ENCODE data around the gene BTG4.

Gene BTG4

DNA sequence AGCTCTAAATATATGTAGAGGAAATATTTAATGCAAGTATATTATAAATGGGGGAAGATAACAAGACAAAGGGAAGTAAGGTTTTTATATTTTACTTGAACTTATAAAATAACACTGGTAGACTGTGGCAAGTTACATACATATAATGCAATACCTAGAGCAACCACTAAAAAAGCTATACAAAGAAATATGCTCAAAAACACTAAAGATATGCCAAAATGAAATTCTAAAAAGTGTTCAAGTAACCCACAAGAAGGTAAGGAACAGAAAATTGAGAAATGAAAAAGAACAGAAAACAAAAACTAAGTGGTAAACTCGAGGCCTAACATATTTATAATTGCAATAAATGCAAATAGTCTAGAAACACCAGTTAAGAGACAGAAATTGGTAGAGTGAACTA lies 32.5 kb downstream of the BTG4 start:
- DNase-seq, result no peak

DNA sequence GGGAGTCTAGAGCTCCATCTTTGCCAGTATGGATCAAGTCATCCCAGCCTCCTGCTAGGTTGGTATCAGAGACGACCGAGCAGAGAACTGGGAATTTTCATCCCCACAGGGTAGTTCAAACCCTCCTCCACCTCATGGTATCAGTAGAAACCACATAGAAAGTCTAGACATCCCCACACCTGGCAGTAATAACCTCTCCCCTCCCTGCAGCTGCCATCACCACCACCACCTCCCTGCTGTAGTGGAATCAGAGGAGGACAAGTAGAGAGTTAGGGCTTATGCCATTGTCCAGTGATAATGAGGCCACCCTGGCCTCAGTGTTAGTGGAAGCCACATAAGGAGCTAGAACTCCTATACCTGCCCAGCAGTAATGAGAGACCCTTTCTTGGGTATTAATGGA lies 34.3 kb downstream of the BTG4 start:
- DNase-seq, result no peak

DNA sequence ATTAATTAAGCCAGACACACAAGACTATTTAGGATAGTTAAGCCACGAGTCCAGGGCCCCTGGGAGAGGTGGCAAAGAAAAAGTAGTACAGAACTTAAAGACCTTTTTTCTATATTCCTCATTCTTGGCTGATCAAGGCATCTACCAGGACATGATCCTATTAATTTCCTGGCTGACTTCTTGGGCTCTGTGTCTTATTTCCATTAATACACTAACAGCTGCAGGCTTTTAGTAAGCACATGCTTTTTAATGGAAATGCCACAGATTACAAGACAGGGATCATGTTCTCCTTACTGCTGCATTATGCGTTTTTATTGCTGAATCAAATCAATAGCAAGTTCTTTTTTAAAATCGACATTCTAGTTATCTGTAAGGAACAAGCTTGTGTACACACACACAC lies 35.2 kb downstream of the BTG4 start:
- DNase-seq, result no peak

DNA sequence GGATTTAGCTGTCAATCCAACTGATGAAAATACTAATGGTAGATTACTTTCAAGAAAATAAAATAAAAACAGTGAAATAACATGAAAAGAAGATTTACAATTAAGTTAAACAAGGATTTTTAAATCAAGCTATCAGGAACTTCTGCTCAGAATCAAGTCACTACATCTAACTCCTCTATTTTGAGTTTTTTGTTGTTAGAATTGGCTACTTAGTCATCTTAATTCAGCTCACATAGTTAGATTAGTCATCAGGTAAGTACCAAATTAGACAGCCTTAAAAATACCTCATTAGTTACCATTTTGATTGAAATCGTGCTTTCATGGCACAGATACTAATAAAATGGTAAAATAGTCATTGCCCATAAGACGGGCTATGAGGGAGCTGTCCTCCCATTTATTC lies 35.8 kb downstream of the BTG4 start:
- no peak for DNase-seq

DNA sequence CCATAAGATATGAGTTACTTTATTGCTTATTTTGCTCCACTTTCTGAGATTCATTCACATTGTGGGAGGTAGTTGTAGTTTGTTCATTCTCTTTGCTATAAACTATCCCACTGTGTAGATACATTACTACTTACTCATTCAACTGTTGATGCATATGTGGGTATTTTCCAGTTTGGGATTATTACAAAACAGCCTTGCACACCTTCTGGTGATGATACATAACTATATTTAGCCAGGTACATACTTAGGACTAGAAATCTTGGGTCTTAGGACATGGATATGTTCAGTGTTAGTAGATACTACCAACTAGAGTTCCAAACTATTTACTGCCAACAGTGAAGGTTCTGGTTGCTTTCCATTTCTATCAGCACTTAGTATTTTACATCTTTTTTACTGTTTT lies 37.8 kb downstream of the BTG4 start:
- no peak for DNase-seq

DNA sequence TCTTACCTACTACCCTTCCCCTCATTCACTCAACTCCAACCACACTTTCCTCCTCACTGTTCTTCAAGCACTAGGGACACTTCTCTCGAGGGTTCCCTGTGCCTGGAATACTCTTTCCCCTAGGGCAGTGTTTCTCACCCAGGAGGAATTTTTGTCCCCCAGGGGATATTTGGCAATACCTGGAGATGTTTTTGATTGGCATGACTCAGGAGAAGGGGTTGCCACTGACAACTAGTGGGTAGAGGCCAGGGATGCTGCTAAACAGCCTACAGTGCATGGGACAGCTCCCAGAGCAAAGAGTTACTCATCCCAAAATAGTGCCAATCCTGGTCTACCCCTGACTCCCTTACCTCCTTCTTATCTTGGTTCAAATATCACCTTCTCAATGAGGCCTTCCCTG lies 40.0 kb downstream of the BTG4 start:
- no peak for DNase-seq

DNA sequence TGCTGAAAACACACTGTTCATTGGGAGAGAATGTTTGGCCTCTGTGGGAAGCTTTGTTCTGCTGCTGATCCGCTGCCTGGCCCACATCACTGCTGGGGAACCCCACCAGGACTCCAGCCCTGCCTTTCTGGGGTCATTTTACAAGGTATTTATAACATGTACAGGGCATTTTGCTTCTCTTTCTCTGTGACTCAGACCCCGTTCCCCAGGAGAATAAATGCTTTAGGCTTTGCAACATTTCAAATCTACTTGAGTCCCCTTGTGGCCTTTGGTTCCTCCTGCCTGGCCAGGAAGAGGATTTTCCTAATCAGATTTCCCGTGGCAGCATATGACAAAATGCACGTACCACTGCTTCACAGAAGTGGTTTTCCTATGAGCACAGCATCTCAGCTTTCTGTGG lies 43.0 kb downstream of the BTG4 start:
- no peak for DNase-seq

DNA sequence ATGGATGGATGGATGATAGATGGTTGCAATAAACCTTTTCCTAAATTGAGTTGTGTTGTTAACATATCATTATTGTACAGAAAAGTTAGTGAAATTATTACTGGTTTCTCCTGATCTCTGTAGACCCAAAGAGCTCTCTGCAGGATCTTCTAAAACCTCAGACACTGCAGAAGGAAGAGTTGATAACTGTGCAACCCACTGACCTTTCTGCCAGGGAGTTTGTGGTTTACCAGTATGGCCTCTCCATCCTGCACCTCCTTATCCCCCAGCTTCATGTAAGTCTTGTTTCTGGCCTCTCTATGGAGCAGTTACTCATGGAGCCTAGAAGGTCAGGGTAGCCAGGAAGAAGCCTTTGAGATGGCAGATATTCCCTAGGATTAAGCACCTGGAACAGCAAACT lies 45.6 kb downstream of the BTG4 start:
- no peak for DNase-seq

DNA sequence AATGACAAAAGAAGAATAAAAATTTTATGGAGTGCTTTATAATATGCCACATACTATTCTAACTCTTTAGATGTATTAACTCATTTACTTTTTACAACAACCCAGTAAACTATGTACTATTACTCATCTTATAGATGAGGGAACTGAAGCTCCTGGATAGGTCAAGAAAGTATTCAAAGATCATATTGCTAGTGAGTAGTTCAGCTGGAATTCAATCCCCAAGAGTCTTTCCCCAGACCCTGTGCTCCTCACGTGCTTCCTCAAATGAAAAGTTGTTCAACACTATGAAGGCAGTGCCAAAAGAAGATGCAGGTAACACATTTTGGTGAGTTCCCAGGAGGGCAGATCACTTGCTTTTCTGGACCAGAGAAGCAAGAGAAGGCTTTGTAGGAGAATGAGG lies 46.8 kb downstream of the BTG4 start:
- DNase-seq, result no peak

DNA sequence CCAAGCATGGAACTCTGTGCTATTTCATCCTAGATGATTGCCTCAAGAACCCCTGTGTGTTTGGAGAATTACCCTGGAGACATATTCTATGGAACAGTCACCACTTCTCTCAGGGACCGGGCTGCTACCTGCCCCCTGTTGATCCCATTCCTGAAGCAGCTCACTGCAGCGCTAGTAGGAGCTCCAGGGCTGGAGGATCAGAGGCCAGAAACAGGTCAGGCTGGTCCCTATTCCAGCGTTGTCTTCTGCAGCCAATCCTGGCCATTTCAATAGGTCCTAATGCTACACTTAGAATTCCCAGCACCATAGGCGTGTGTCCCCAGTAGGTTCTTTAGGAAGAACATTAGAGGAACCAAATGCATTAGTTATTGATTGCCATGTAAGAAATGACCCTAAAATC lies 48.9 kb downstream of the BTG4 start:
- DNase-seq, result no peak

DNA sequence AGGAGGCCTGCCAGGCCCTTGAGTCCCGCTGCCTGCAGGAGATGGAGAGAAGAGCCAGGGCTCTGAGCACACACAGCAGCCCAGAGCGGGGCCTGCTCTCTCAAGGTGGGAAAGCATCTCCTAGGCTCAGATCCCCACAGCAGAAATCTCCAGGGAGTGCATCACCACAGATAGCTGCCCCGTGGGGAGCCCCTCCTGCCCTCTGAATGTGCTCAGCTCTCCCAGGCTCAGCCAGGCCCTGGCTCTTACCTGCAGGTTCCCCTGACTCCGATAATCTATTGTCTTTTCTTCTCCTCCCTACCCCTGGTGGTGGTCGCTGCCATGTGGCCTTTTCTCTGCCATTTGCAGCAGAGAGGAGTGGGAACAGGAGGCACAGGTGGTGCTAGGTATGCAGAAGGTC lies 49.9 kb downstream of the BTG4 start:
- DNase-seq, result no peak

DNA sequence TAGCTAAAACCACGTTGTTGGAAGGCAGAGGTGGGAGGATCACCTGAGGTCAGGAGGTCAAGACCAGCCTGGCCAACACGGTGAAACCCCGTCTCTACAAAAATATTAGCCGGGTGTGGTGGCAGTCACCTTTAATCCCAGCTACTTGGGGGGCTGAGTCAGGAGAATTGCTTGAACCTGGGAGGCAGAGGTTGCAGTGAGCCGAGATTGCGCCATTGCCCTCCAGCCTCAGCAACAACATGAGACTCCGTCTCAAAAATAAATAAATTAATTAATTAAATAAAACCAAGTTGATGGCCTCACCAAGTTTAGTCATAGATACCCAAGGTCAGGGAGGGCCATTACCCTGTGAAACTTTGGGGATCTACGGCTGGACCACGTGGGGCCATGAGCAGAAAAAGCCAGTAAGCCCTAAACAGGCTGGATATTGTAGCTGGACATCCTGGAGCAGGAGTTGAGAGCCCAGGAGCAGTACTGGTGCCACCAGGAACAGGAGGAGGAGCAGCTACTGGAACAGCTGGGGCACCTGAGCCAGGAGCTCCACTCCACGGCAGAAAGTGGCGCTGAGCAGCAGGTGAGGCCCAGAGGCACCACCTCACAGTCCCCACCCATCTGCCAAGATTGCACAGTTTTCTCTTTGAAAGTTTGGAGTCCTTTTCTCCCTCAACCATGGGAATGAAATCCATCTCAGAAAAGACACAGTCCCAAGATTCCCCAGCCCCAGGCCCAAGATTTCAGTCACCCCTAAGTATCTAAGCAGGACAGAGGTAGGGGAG lies 50.5 kb downstream of the BTG4 start:
- no peak for DNase-seq

DNA sequence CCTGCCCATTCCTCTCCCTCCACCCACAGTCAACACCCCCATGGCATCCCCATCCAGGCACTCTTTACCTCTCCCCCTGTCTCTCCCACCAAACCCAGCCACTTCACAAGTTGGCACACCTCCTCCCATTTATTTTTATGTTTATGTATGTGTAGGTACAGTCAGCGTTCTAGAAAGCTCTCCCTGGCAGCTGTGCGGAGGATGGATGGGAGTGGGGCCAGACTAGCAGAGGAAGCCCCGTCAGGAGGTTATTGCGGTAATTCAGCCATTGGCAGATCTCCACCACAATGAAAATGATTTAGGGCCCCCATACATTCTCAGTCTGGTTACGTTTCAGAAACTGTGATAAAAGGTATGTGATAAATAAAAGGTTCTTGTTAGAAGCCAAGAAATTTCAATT lies 51.3 kb downstream of the BTG4 start:
- DNase-seq, result no peak

DNA sequence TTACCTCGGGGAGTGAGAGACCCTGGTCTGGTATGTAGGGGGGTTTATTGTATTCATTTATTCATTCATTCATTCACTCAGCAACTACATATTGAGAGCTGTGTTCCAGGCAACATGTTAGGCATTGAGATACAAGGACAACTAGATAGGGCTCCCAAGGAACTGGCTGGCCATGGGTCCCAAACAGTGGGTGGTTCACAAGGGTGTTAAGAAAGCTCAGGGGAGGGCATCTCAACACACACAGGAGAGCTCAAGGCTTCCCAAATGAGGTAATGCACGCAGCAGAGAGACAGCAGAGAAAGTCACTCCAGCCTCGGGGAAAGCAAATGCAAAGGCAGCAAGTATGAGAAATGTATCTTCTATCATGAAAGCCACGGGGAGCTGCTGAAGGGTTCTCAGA lies 51.8 kb downstream of the BTG4 start:
- no peak for DNase-seq

DNA sequence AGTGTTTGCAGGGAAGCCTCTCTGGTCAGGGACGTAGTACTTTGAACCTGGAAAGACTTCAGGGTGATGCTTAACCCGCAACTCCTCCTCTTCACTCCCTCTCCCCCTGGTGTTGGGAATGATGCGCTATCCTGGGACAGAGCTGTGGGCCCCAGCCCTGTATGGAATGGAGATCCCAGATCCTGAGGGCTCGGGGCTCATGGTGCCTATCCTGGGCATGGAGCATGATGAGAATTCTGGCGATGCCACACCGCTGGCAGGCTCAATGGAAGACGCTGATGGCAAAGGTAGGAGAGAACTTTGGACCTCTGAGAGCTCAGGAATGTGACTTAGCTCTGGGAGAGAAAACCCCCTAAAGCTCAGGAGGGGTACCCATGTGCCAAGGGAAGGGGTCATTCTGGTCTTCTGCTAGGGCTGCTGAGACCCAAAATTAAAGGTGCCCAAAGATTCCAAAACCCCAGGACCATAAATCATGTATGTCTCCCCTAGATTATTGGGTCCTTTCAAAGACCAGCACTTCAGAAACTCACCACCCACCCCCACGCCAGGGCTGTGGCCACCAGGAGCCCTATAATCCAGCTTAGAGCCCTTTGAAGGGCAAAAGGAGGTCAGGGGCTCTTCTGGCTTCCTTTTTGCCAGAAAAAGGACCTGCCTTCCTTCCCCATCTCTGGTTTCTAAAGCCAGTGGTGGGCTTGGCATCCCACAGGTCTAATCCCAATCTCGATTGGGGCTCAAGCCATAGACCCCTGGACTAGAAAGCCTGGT lies 52.5 kb downstream of the BTG4 start:
- no peak for DNase-seq

DNA sequence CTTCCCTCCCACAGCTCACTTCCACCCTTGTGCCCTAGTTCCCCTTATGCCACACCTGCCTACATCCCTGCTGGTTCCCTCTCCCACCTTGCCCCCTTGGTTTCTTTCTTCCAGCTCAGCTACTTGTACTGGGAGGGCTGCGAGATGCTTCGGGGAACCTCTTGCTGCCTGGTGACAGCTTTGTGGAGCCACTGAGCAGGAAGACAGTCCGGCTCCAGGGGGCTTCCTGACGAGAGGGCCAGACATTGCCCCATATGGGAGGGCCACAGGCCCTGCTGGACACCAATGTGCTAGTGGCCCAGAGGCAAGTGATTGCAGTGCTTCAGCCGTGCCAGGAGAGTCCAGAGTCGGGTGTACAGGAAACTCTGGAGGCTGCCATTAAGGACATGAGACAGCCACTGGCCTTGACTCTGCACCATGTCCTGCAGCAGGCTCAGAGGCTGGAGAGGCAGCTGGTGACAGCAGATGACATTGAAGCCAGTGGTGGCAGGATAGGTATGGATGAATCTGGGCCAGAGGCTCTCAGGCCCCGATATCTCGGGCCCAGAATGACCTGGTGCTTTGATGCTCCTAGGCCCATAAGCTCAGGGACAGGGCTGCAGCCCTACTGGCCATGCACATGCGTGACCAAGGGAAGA lies 54.3 kb downstream of the BTG4 start:
- DNase-seq, result no peak

DNA sequence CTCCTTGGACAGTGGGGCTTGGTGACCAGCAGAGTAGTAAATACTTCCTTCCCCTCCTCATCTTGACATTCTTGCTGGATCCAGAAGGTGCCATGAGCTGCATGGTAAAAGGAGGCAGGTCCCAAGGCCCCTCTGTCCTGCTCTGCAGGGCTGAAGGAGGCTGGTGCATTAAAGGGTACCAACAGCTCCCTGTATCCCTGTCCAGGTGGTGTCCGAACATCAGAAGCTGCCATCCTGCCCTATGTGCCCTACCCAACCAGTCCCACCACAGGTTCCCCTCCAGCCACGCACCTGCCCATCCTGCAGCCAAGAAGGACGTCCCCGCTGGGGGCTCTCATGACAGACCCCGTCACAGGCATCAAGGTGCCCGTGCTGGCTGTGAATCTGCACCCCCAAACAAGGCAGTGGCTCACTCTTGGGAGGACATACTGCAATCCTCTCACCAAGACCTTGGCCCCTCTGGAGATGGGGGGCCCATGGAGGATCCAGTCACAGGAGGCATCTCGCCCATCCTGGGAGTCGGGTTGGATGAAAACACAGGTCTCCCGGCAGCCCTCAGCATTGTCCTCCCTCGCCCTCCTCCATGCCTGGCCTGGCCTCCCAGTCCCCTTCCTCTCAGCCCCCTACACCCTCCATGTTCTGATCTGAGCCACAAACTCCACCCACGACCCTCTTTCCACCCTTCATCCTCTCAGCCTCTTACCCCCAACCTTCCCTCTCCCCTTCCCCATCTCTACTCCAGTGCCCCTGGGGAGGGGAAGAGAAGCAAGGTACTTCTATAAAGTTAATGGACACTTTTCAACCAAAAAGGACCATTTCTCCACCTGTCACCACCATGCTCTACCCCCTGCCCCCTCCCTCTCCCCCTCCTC lies 55.1 kb downstream of the BTG4 start:
- no peak for DNase-seq

DNA sequence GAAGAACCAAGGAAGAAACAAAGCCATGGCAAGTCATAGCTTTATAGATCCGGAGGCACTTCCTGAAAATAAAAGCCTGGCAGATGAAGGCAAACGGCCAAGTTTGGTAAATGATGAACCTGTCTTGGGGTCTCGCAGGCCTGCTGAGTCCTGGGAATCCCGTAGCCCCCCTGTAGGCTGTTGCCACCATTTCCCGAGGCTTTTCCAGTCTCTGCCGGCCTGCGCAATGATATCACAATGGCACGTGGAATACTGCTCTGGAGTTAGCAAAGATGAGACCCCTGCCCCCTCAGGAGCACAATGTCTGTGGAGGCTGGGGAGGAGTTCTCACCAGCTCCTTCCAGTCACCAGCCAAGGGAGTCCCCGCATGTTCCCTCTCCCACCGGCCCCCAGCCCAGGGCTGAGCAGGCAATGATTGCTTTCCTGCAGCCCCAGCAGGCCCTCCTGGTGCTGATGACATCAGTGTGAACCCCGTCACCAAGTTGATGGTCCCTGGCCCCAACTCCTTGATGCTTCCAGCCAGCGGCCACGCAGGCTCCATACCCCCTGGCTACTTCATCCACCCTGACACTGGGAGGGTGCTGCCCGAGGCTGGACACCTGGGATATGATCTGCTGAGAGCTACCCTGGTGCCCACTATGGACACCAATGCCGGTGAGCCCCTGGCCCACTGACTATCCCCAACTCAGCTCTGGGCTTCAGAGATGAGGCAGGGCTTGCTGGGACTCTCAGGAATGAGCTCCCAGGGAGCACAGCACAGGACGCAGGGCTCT lies 55.9 kb downstream of the BTG4 start:
- DNase-seq, result no peak

DNA sequence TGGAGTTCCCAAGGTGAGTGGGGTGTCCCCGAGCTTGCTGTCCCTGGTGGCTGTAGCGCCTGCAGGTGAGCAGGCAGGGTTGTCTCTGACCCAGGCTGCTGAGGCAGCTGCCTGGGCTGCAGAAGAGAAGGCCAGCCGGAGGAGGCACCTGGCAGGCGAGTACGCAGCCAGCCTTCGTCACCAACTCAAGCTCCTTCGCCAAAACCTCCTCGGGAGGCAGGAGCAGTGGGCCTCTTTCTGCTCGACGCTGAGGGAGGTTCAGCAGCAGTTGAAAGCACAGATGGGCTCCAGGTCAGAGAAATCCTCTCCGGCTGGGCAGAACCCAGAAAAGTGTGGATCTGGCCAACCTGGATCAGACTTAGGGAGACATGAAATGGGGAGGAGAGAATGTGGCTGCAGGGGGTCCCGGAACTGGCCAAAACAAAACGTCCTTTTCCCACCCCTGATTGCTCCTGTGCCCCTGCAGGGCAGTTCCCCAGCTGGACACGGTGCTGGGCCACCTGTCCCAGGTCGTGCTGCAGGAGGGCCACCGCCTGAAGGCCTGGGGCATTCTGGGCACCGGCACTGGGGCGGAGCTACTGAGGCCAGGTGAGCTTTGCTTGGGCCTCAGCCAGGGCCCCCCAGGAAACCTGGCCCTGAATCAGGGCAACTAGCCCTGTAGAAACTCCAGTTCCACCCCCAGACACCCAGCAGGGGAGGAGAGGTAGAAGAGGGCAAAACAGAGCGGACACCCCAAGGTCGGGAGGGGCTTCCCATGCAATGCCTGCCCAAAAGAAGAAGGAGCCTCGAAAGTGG lies 56.7 kb downstream of the BTG4 start:
- no peak for DNase-seq

DNA sequence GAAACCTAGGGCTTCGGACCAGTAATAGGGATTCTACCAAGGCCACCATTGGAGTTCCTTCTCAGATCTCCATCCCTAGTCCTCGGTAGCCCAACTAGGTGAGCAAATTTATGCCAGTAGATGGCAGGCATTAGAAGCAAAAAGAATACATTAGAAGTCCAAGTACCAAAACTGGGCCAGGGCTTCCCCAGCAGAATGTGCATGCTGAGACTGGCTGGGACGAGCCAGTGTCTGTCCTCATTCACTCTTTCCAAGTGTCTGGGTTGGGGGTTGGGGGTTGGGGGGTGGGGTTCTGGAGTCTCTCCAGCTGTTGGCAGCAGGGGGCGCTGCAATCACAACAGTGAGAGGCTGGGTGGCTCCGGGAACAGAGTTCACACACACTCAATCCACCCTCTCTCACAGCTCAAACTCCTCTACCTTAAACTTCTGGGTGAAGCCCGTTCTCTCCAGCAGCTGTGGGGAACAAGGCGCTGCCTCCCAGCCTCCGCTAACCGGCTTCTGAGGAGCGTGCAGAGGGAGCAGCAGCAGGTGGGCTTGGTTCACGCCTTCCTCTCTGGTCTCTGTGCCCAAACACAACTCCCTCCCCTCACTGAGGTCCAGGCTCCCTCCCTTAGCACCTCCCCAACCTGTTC lies 57.5 kb downstream of the BTG4 start:
- DNase-seq, result peak; percentile 77
